ENCODE data around the gene HECA. TPM values are rescaled to one million over a fixed set of nuclear protein-coding genes. Genes with fewer than 3 reads are reported as not detected.

The HECA gene
- total and polyA plus RNA-seq, 10 of the 15 experiments (the other 5 are each of a cell fraction or from before 2014, with no cell fraction given), result 0.52 to 7.2 (median 2.7) TPM

- no peaks in the 10 kb centered on the region for H3K9me3 ChIP-seq (replicated peaks; ENCODE audit: control insufficient read depth, insufficient read depth, low read length)
- no peak overlapping the region for H3K4me3 ChIP-seq
- ChIA-PET CTCF (interaction anchor here (0.8 to 1.4 kb wide), 4 partner anchors 25 to 291 kb away, joined by 3 to 4 read pairs (median 4); no protein-coding TSS in a partner anchor), SMC1A (ENCODE audit: uncharacterized antibody, unreplicated experiment) (interaction anchor here (0.8 to 1.6 kb wide), 3 partner anchors 76 to 118 kb away, joined by 3 to 4 read pairs (median 3); no protein-coding TSS in a partner anchor), RAD21 (ENCODE audit: unreplicated experiment) (interaction anchor here (1.0 to 1.8 kb wide), 3 partner anchors 11 to 291 kb away, joined by 3 to 5 read pairs (median 4); no protein-coding TSS in a partner anchor), POLR2A (interaction anchor here (0.7 kb wide), 1 partner anchor 411 kb away, joined by 6 read pairs; no protein-coding TSS in a partner anchor)
- FAIRE-seq, result peak; percentile 70
- no peak for ATAC-seq
- in situ Hi-C loops (cut with MboI) (loop anchor here (5.0 kb wide), 1 partner anchor 290 kb away; no protein-coding TSS in a partner anchor), intact Hi-C loops (cut with micrococcal nuclease; ENCODE audit: unreplicated experiment) (no loop called here)
- BruUV-seq (replicated peaks), result no TSS peak
- WGBS (ENCODE audit: insufficient coverage, insufficient replicate concordance, low lambda C conversion rate, missing lambda C conversion rate), result 46% methylated on average over 6 of the region's 6 CpGs
- H3K27ac ChIP-seq (ENCODE audit: control insufficient read depth, insufficient read depth), result no peak overlapping the region
- no peaks in the 10 kb centered on the region for H3K79me2 ChIP-seq (ENCODE audit: control insufficient read depth, insufficient read depth, low read length)
- no peak overlapping the region for H3K4me2 ChIP-seq (ENCODE audit: control insufficient read depth, insufficient read depth)
- H3K4me1 ChIP-seq (ENCODE audit: control insufficient read depth, insufficient read depth, low read length), result no peaks in the 10 kb centered on the region
- H3K27me3 ChIP-seq (replicated peaks in 1 of 2; ENCODE audit: control insufficient read depth in 2 of 2, insufficient read depth in 2 of 2, low read length in 1 of 2), result no peaks in the 10 kb centered on the region
- H2AFZ ChIP-seq (ENCODE audit: control insufficient read depth, low read depth, low read length), result no peak overlapping the region
- TF ChIP-seq RUNX3 (IDR thresholded peaks at IDR 0.05; ENCODE audit: low read length), result no peak
- TF ChIP-seq LARP7 (IDR thresholded peaks at IDR 0.05), result no peak
- no peak for TF ChIP-seq FOXM1 (IDR thresholded peaks at IDR 0.05; ENCODE audit: low read depth, low read length)
- no peaks in the 10 kb centered on the region for H3K36me3 ChIP-seq (ENCODE audit: control insufficient read depth in 2 of 2, insufficient read depth in 2 of 2, low read length in 1 of 2)
- H3K9ac ChIP-seq (ENCODE audit: control insufficient read depth, insufficient read depth, low read length), result no peak overlapping the region
- no peaks in the 10 kb centered on the region for H4K20me1 ChIP-seq (ENCODE audit: control insufficient read depth, insufficient read depth)
- DNase-seq (ENCODE audit: low read depth, low spot score), result no peak
Measured at GRCh38 chr6:139107051-139107450, 27.8 kb upstream of the HECA start.

- DNase-seq (ENCODE audit: low read depth, low spot score), result no peak
- SMC1A ChIA-PET (ENCODE audit: uncharacterized antibody, unreplicated experiment), result no interaction called here
- TF ChIP-seq SPI1 (IDR thresholded peaks at IDR 0.05; ENCODE audit: borderline replicate concordance, insufficient read depth, low read depth, low read length) (no peak), POLR2A (IDR thresholded peaks at IDR 0.05; ENCODE audit: low read depth, low read length) (no peak), KLF5 (IDR thresholded peaks at IDR 0.05; ENCODE audit: partially characterized antibody) (no peak), ZBTB40 (IDR thresholded peaks at IDR 0.05; ENCODE audit: borderline replicate concordance) (no peak), SMARCA5 (IDR thresholded peaks at IDR 0.05) (no peak), SIX5 (IDR thresholded peaks at IDR 0.05; ENCODE audit: low read depth, low read length, severe bottlenecking) (no peak), NFYA (IDR thresholded peaks at IDR 0.05; ENCODE audit: borderline replicate concordance, low read depth, low read length) (no peak), NFXL1 (IDR thresholded peaks at IDR 0.05; ENCODE audit: borderline replicate concordance) (no peak), IKZF2 (IDR thresholded peaks at IDR 0.05) (no peak), SMC3 (IDR thresholded peaks at IDR 0.05; ENCODE audit: borderline replicate concordance, low read length) (no peak)
- Histone ChIP-seq H3K9me3 (replicated peaks; ENCODE audit: control insufficient read depth, insufficient read depth, low read length) (no peaks in the 10 kb centered on the region), H3K27ac (ENCODE audit: control insufficient read depth, insufficient read depth) (no peak overlapping the region), H3K4me1 (ENCODE audit: control insufficient read depth, insufficient read depth, low read length) (no peaks in the 10 kb centered on the region), H3K36me3 (ENCODE audit: control insufficient read depth in 2 of 2, insufficient read depth in 2 of 2, low read length in 1 of 2) (no peaks in the 10 kb centered on the region), H3K79me2 (ENCODE audit: control insufficient read depth, insufficient read depth, low read length) (no peaks in the 10 kb centered on the region), H2AFZ (ENCODE audit: control insufficient read depth, low read depth, low read length) (no peak overlapping the region), H3K27me3 (replicated peaks in 1 of 2; ENCODE audit: control insufficient read depth in 2 of 2, insufficient read depth in 2 of 2, low read length in 1 of 2) (no peaks in the 10 kb centered on the region), H3K4me2 (ENCODE audit: control insufficient read depth, insufficient read depth) (no peak overlapping the region), H4K20me1 (ENCODE audit: control insufficient read depth, insufficient read depth) (no peaks in the 10 kb centered on the region), H3K9ac (ENCODE audit: control insufficient read depth, insufficient read depth, low read length) (no peak overlapping the region), H3K4me3 (no peak overlapping the region)
- no peak for FAIRE-seq
- ATAC-seq, result no peak
- POLR2A ChIA-PET, result no interaction called here
- WGBS (ENCODE audit: insufficient coverage, insufficient replicate concordance, low lambda C conversion rate, missing lambda C conversion rate), result 78% methylated on average over 8 of the region's 8 CpGs
- RAD21 ChIA-PET (ENCODE audit: unreplicated experiment), result interaction anchor here (1.0 to 1.3 kb wide), 2 partner anchors 109 to 291 kb away, joined by 3 to 4 read pairs; no protein-coding TSS in a partner anchor
- no TSS peak for BruUV-seq (replicated peaks)
- in situ Hi-C loops (cut with MboI) (loop anchor here (5.0 kb wide), 1 partner anchor 291 kb away; no protein-coding TSS in a partner anchor), intact Hi-C loops (cut with micrococcal nuclease; ENCODE audit: unreplicated experiment) (no loop called here)
- CTCF ChIA-PET, result interaction anchor here (0.8 kb wide), 1 partner anchor 292 kb away, joined by 3 read pairs; no protein-coding TSS in a partner anchor
Measured at GRCh38 chr6:139108378-139108777, 26.5 kb upstream of the HECA start.
